Measurements from ENCODE around the gene ACTL10.

Gene ACTL10

GRCh38 chr20:33677991-33678702, 11.4 kb downstream of the ACTL10 start:
- DNase-seq (ENCODE audit: low spot score), result no peak

DNA sequence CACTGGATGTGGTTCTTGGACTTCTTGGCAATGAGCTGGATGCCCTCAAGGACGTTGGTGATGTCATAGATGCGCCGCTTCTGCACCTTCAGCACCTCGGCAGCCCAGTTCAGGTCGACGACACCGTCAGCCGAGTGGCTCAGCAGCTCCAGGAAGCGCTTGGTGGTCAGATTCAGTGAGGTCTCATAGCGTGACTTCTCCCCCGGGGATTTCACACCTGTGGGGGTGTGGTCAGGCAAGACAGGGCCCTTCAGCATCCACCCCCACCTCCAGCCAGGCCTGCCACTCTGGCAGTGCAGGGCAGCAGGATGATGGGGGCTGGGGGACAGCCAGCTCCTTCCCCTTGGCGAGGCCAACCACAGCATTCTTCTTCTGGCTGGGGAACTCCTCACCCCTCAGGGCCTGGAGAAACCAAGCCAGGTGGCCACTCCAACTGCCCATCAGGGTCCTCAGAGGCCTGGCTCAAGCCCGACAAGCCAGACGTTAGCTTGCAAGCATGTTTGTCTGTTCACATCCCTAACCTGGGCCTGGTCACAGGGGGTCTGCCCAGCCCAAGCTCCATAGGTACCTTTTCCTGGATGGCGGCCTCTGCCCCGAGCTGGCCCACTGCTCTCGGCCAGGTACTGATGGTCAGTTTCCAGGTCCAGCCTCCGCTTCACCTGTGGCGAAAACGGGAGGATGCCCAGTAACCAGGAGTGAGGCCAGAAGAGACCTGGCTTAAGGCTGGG, 13.2 kb downstream of the ACTL10 start:
- DNase-seq (ENCODE audit: low spot score), result peak; percentile 70

DNA sequence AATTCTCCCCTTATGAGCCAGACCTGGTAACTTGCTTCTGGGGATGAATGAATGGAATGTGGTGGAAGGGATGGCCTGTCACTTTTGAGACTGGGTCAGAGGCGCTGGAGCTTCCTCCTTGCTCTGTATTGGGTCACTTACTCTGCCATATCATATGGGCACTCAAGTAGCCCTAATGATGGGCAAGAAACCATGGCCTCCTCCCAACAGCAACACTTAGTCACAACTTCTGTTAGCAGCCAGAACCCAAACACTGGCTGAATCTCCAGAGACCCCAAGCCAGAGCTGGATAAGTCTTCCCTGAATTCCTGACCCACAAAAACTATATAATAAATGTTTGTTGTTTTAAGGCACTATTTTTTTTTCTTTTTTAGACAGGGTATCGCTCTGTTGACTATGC, 13.9 kb downstream of the ACTL10 start:
- DNase-seq (ENCODE audit: low spot score), result no peak

GRCh38 chr20:33681288-33681687, 14.5 kb downstream of the ACTL10 start:
- DNase-seq (ENCODE audit: low spot score), result no peak

- no peak for DNase-seq (ENCODE audit: low spot score)
Measured at GRCh38 chr20:33681728-33682353, 15.1 kb downstream of the ACTL10 start.

- peak; percentile 55 for DNase-seq (ENCODE audit: low spot score)
Measured at GRCh38 chr20:33684533-33685327, 18.0 kb downstream of the ACTL10 start.

DNA sequence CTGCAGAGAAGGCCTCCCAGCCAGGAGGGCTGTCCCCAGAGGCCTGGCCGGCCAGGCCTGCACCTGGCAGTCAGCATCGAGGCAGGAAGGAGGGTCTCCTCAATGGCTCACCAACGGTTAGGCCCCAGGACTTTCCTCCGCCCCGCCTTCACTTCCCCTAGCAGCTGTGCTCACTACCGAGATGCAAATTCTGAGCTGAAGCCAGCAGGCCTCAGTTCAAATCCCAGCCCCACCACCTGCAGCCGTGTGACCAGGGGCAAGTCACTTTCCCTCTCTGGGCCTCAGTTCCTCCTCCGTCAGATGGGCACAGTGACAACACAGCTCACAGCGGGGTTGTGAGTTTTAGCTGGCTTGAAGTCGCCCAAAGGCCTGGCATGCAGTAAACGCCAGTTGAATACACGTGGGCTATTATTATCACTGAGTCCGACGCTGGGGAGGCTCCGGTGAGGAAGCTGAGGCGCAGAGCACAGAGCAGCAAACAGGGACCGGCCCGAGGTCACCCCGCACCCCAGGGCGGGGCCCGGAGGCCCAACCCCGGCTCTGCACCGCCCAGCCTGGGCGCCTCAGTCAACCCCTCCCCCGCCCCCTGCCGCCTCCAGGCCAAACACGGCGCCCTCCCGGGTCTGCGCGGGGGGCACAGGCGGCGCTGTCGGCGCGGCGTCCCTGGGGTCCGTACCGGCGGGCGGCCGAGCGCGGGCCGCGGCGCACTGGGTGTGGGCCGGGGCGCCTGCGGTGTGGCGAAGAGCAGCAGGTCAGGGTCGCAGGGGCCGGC, 18.8 kb downstream of the ACTL10 start:
- peak; percentile 98 for DNase-seq (ENCODE audit: low spot score)

DNA sequence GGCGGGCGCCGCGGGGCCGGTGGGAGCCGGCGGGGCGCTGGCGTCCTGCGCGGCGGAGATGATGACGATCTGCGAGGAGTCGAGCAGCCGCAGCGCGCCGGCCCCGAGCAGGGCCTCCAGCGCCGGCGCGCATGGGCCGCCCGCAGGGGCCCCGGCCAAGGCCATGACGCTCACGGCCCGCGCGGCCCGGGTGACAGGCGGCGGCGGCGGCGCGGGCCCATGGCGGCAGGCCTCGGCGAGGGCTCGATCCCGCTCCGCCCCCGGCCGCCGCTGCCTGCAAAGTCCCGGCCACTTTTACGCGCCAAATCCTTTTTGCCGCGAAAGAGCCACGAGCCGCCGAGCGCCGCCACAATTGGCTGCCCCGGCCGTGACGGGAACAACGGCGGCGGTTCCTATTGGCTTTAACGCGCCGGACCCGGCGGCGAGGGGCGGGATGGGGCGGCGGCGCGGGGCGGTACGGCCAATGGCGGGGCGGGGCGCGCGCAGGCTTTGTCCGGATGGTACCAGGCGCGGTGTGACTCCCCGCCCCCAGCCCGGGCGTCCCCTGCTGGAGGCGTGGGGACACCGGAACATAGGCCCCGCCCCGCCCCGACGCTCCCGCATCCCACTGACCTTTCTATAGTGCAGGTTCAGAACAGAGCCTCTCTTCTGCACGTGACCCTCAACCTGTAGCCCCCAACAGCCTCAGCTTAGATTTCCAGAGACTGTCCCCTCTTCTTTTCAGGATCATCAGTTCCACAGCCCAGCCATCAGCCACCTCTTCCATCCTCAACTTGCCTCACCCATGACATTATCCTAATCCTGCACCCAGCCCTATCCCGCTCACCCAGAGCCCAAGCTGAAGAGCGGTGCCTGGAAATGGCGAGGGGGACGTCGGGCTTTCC, 19.6 kb downstream of the ACTL10 start, which contains the start of gene E2F1:
E2F1 (minus strand) TSS at position 286 of the 884 bp plus-strand sequence; CDS start at position 165, 121 bp downstream.
- DNase-seq (ENCODE audit: low spot score), result peak; percentile 95

DNA sequence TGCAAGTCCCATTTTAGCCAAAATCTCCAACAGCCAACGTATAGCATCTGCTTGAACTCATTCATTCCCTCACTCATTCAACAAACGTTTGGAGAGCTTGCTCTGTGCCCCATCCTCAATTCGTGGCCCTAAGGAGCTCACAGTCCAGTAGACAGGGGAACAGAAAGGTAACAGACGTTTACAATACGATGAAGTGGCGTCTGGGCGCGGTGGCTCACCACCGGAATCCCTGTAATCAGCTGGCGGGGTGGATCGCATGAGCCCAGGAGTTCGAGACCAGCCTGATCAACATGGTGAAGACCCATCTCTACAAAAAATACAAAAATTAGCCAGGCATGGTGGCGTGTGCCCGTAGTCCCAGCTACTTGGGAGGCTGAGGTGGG, 20.2 kb downstream of the ACTL10 start:
- DNase-seq (ENCODE audit: low spot score), result no peak

DNA sequence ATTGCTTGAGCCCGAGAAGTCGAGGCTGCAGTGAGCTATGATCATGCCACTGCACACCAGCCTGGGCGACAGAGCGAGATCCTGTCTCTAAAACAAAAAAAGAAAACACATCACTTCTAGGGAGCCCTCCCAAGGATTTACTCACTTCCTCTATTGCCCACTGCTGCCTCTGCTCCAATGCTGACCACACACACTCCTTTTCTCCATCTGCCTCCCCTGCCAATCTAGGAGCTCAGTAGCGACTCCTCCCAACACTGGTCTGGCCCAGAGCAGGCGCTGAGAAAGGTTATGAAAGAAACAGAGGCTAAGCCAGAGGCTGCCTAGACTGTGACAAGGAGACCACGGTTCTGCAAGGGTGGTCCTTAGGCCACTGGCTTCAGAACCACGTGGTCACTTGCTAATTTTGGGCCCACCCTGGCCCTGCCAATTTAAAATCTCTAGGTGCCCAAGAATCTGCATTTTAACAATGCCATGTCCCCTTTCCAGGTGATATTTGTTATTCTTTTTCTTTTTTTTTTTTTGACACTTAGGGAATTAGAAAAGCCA, 20.7 kb downstream of the ACTL10 start:
- no peak for DNase-seq (ENCODE audit: low spot score)

GRCh38 chr20:33687993-33688937, 21.5 kb downstream of the ACTL10 start:
- no peak for DNase-seq (ENCODE audit: low spot score)

- DNase-seq (ENCODE audit: low spot score), result no peak
Measured at GRCh38 chr20:33688938-33689424, 22.2 kb downstream of the ACTL10 start.

- no peak for DNase-seq (ENCODE audit: low spot score)
Measured at GRCh38 chr20:33689493-33689892, 22.8 kb downstream of the ACTL10 start.

- no peak for DNase-seq (ENCODE audit: low spot score)
Measured at GRCh38 chr20:33689973-33690372, 23.2 kb downstream of the ACTL10 start.

DNA sequence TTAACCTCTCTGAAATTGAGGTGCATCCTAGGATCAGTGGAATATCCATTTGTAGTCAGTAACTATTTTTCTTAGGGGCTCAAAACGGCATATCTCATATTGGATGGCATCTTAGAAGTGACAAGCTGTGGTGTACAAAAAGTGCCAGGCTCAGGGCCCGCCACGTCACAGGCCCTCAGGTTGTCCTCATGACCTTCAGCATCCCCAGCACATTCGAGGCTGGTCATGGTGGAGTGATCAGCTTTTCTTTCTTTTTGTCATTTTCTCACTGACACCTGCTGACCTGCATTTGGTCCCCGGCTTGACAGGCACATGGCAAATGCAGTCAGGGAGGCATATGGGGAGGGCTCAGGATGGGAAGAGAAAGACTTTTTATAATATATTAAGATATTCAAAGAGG, 26.5 kb downstream of the ACTL10 start:
- no peak for DNase-seq (ENCODE audit: low spot score)

GRCh38 chr20:33693741-33694638, 27.2 kb downstream of the ACTL10 start:
- DNase-seq (ENCODE audit: low spot score), result no peak

DNA sequence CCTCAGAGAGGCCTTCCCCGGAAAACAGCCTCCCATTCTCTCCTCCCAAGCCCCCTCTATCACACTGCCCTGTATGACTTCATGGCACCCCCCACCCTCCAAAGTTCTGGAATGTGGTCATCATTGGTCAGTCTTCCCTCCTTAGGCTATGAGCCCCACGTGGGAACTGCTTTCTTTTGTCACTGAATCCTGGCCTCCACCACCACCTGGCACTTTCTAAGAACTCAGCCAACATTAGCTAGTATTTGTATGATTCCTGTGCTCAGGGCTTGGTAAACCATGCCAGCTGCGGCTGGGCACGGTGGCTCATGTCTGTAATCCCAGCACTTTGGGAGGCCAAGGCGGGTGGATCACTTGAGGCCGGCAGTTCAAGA, 27.9 kb downstream of the ACTL10 start:
- DNase-seq (ENCODE audit: low spot score), result no peak

- DNase-seq (ENCODE audit: low spot score), result no peak
Measured at GRCh38 chr20:33696448-33696847, 29.7 kb downstream of the ACTL10 start.
